Hematopoietic multipotent progenitor cell treated with erythropoietin and hydrocortisone succinate and interleukin-3 and kit ligand, for 15 days (in vitro differentiated cells): ENCODE measurements around the gene TBCD.
"Not testable (repeated sequence)": the region's sequence is repeated elsewhere in the genome, so short reads cannot be mapped to it uniquely, and the experiment has no call there.

ENCODE experiments used
- DNase-seq: peaks from one replicate; pipeline ENCODE4 v3.0.0-alpha.2; 2015; ENCODE audit warnings: low spot score

The TBCD gene

GRCh38 chr17:82957961-82958561, 206.2 kb downstream of the TBCD start:
- no peak for DNase-seq

DNA sequence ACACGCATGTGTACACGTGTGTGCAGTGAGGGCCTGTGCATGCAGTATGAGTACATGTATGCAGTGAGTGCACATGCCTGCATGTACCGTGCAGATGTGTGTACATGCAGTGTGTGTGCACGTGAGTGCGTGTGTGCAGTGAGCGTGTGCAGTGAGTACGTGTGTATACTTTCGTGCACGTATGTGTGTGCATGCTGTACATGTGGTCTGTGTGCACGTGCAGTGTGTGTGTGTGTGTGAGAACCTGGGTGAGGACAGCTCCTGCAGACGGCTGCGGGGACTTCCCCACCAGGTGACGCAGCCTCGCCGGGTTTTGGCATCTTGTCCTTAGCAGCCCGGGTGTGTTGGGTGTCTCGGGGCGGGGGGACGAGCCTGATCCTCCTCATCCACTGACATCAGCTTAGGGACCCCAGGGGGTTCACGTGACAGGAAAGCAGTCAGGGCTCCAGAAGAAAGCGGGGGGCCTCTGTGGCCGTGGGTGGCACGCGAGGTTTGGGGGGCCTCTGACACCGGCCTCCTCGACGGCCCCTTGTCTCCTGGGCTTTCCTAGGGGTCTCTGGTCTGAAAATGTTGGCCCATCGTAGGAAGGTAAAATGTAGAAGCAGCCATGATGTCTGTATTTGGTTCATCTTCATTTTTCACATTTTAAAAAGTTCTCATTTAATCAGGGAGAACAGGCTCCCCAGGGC, 207.5 kb downstream of the TBCD start:
- DNase-seq = no peak

- DNase-seq = no peak
These were observed 208.1 kb downstream of the TBCD start for GRCh38 chr17:82959990-82960418.

DNA sequence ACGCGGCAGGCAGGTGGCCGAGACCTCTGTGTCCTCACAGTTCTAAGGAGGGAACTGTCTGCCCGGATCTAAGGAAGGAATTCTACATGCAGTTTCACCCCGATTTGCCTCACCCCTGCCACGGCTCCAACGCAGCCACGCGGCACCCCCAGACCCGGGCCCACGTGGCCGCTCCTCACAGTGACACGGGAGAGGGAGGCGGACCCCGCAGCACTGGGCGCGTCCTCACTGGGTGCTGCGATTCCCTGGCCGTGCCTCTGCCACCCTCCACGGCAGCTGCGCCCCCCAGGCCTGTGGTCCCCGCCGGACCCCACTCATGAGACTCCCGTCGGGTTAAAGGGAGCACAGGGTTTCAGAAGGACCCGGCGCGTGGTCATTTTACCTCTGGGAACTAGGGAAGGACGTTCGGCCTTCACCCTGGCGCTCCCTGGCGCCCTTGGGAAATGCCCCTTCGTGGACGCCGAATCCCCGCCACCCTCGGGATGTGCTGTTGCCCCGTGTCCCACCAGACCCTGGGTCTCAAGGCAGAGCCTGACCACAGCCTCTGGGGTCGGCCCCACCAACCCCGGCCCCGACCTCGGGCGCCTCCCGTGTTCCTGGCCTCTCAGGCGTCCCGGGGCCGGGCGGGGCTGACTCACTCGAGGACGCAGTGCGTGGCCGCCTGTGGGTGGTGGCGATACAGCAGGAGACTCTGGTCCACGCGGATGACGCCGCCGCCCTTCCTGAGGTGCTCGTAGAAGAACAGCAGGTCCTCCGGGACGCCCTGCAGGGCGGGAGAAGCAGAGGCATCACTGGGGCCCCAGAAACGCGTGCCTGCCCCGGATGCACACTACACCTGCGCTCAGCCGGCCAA, 208.8 kb downstream of the TBCD start:
- no peak for DNase-seq

DNA sequence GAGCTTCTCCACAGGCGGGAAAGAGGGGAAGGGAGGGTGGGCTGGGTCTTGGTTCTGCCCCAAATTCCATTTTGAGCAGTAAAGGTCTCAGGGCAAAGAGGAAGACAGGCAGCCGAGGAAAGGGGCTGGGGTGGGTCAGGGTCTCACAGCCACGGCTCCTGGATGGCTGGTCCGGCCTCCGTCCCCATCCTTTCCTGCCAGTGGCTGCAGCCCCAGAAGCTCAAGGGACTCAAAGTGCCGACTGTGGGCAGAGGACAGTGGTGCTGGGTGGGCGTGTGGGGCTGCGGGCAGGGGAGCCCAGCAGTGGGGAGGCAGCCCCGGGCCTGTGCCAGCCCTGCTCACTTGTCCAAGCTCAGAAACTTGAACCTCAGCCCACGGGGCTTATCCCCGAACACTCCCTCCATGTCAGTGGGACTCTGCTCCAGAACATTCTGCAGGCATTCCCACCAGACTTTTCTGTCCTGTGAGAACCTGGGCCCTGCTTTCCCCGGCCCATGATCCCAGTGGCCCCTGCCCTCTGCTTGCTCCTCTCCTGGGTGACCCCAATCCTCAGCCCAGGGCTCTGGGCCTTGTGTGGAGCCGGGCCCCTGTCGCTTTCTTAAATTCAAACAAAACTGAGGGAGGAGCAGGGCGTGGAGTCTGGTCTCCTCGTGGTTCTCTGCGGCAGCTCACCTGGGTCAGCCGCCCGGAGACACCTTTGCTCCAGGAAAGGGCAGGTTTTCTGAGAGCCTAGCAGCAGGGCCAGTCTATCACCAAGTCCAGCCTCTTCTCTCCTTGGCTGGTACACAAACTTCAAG, 209.7 kb downstream of the TBCD start:
- no peak for DNase-seq

GRCh38 chr17:82962163-82962720, 210.4 kb downstream of the TBCD start:
- DNase-seq = no peak

GRCh38 chr17:82963104-82963950, 211.5 kb downstream of the TBCD start:
- DNase-seq = no peak

DNA sequence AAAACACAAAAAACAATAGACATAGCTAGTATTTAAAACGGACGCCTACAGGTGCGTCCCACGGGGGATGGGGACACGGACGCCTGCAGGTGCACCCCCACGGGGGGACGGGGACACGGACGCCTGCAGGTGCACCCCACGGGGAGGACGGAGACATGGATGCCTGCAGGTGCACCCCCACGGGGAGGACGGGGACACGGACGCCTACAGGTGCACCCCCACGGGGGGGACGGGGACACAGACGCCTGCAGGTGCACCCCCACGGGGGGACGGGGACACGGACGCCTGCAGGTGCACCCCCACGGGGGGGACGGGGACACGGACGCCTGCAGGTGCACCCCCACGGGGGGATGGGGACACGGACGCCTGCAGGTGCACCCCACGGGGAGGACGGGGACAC, 212.6 kb downstream of the TBCD start:
- not testable (repeated sequence) for DNase-seq

- DNase-seq = no peak
These were observed 213.0 kb downstream of the TBCD start for GRCh38 chr17:82964851-82965341.

GRCh38 chr17:82965371-82965770, 213.5 kb downstream of the TBCD start:
- no peak for DNase-seq

- no peak for DNase-seq
These were observed 214.6 kb downstream of the TBCD start for GRCh38 chr17:82966415-82966814.

DNA sequence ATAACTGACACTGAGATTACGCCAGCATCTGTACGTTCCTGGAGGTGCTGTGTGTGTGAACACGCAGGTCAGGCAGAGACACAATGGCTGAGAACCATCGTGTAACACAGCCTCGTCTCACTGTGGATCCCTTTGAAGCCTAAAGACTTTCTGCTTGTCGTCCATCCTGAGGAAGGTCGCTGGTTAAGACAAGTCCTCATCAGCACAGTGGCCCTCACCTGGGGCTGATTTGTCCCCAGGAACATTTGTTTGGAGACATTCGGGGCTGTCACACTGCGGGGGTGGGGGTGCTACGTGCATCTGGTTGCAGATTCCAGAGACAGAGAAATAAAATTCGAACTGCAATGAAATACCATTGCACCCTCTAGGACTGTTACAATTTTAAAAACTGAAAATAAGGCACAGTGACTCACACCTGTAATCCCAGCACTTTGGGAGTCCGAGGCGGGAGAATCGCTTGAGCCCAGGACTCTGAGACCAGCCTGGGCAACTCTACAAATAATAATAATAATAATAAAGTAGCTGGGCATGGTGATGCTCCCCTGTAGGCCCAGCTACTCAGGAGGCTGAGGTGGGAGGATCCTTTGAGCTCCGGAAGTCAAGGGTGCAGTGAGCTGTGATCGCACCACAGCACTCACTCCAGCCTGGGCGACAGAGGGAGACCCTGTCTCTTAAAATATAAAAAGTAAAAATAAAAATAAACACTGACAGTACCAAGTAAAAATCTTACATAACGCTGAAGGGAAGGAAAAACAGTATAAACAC, 215.6 kb downstream of the TBCD start:
- DNase-seq = no peak

GRCh38 chr17:82968033-82968841, 216.4 kb downstream of the TBCD start:
- not testable (repeated sequence) for DNase-seq

DNA sequence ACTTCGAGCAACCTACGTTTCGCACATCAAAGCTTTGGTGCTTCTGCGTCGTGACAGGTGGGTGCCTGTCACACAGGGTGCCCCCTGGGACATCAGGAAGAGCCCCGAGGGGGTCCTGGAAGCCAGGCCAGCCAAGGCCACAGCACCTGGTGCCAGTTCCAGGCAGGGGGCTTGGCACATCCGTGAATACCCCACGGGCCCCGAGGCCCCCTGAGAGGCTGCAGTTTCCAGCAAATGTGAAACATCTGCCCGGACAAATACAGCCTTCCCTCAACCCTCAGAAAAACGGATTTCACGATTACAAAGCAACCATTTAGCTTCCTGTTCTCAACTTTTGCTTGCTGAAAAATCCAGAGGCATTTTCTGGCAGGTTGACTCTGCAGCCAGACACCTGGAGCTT, 218.2 kb downstream of the TBCD start:
- DNase-seq = no peak

DNA sequence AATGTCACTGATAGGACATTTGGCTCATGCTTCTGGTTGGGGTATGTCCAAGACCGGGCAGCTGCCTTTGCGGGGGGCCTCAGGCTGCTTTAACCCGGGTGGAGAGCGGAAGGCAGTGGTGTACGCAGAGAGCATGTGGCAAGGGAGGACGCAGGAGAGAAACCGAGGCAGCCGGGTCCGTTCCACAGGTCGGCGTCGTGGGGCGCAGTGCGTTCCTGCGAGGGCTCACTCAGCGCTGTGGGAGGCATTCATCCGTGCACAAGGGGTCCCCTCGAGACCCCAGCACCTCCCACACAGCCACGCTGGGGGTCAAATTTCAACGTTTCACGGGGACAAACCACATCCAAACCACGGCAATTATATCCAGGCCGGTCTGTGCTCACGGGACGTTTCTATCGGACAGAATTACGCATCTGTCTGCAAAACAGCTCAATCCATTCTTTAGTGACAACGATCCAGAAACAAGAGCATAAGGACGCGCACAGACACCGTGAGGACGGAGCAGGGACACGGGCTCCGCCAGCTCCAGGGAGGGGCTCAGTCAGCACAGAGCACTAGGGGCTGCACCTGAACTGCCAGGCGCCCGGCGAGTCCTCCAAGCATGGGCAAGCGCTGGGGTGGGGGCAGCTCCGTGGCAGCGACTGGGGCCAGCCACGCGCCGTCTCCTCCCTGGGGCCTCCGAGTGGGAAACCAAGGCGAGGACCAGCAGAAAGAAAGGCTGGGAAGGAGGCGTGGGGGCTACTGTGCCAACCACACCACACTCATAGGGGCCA, 219.1 kb downstream of the TBCD start:
- no peak for DNase-seq

DNA sequence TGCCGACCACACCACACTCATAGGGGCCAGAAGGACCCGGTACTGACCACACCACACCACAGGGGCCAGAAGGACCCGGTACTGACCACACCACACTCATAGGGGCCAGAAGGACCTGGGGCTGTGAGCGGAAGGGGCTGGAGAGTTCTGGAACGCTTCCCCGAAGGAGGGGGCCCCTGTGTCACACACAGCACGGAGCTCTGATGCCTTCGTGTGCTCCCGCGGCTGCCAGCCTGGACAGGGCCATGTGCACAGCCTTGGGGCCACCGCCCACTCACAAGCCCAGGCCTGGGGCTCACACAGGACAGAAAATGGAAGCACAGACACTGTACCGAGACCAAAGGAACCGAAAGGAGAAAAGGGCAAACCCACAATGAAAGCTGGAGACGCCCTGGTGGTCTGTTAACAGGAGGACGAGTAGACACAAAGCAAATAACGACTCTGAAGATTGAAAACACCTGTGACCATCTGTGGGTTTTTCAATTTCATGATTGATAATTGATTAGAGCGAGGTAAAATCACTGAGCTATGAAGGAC, 221.0 kb downstream of the TBCD start:
- DNase-seq = no peak

GRCh38 chr17:82973456-82974135, 221.7 kb downstream of the TBCD start:
- DNase-seq = no peak
